Measurements from ENCODE around the gene PCGF6.
"Not testable (repeated sequence)": the region's sequence is repeated elsewhere in the genome, so short reads cannot be mapped to it uniquely, and the experiment has no call there.

The PCGF6 gene

GRCh38 chr10:103350517-103351260 lies at the start of gene PCGF6:
PCGF6 (minus strand) TSS chr10:103351140; CDS start chr10:103351066, 74 bp downstream.
- peak; percentile 95 for DNase-seq

- DNase-seq = no peak
Observed at GRCh38 chr10:103397191-103397825, 46.4 kb upstream of the PCGF6 start.

GRCh38 chr10:103396789-103397087 lies 45.8 kb upstream of the PCGF6 start:
- DNase-seq = no peak

- DNase-seq = peak; percentile 100
Observed at GRCh38 chr10:103396067-103396788, 45.3 kb upstream of the PCGF6 start, which contains the start of the genes ATP5MK and PDCD11. ATP5MK (minus strand) TSS chr10:103396475; CDS start chr10:103392457, 4,018 bp downstream. PDCD11 (plus strand) TSS chr10:103396626; CDS start chr10:103398427, 1,801 bp downstream.

- no peak for DNase-seq
Observed at GRCh38 chr10:103395754-103396066, 44.8 kb upstream of the PCGF6 start.

- DNase-seq = no peak
Observed at GRCh38 chr10:103394180-103394579, 43.2 kb upstream of the PCGF6 start.

GRCh38 chr10:103382769-103383168 lies 31.8 kb upstream of the PCGF6 start:
- no peak for DNase-seq

- no peak for DNase-seq
Observed at GRCh38 chr10:103374263-103374662, 23.3 kb upstream of the PCGF6 start.

GRCh38 chr10:103373544-103373943 lies 22.6 kb upstream of the PCGF6 start:
- no peak for DNase-seq

- DNase-seq = peak; percentile 96
Observed at GRCh38 chr10:103367782-103368518, 17.0 kb upstream of the PCGF6 start, which contains the start of gene TAF5. TAF5 (plus strand) TSS chr10:103367976; CDS start chr10:103367990, 14 bp downstream.

- DNase-seq = no peak
Observed at GRCh38 chr10:103367379-103367781, 16.4 kb upstream of the PCGF6 start.

GRCh38 chr10:103360791-103361190 lies 9.9 kb upstream of the PCGF6 start:
- not testable (repeated sequence) for DNase-seq

- not testable (repeated sequence) for DNase-seq
Observed at GRCh38 chr10:103359493-103359892, 8.6 kb upstream of the PCGF6 start.

- no peak for DNase-seq
Observed at GRCh38 chr10:103355906-103356599, 5.1 kb upstream of the PCGF6 start.

- DNase-seq = not testable (repeated sequence)
Observed at GRCh38 chr10:103354567-103354966, 3.6 kb upstream of the PCGF6 start.

GRCh38 chr10:103353281-103353680 lies 2.3 kb upstream of the PCGF6 start:
- no peak for DNase-seq

GRCh38 chr10:103350175-103350516 lies 794 bp downstream of the PCGF6 start:
- no peak for DNase-seq

- no peak for DNase-seq
Observed at GRCh38 chr10:103336370-103336769, 14.6 kb downstream of the PCGF6 start.

GRCh38 chr10:103334567-103334966 lies 16.4 kb downstream of the PCGF6 start:
- no peak for DNase-seq

GRCh38 chr10:103333934-103334520 lies 16.9 kb downstream of the PCGF6 start:
- DNase-seq = no peak

- DNase-seq = no peak
Observed at GRCh38 chr10:103327906-103328305, 23.0 kb downstream of the PCGF6 start.

GRCh38 chr10:103316087-103316486 lies 34.9 kb downstream of the PCGF6 start:
- no peak for DNase-seq

Data from islet precursor cell (in vitro differentiated cells).